ENCODE measurements around the gene NCOA1.

DNA sequence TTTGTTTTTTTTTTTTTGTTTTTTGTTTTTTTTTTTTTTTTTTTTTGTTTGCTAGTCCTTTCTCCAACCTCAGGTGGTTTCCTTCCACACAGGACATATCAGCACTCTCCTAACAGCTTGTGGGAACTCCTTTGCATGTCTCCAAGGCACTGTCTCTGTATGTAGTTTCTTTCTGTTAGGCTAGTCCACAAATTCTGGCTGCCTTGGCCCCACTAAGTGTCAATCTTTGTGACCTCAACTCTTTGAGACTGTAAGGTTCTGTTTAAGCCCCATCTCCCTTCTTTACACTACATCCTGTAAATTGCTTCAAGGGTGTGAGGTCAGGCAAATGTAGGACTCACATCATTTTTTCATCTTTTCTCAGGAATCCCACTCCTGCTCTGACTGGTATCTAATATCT lies 85.1 kb downstream of the NCOA1 start:
- TF ChIP-seq ZNF565 (CRISPR knock-in tag; conservative IDR thresholded peaks at IDR 0.05; ENCODE audit: low read depth) (no peak), GLIS3 (CRISPR knock-in tag; IDR thresholded peaks at IDR 0.05) (no peak), ARNTL (CRISPR knock-in tag; IDR thresholded peaks at IDR 0.05; ENCODE audit: borderline replicate concordance, low read depth) (no peak), RARB (CRISPR knock-in tag; IDR thresholded peaks at IDR 0.05) (no peak)
- TF ChIP-seq, protein P1, sequence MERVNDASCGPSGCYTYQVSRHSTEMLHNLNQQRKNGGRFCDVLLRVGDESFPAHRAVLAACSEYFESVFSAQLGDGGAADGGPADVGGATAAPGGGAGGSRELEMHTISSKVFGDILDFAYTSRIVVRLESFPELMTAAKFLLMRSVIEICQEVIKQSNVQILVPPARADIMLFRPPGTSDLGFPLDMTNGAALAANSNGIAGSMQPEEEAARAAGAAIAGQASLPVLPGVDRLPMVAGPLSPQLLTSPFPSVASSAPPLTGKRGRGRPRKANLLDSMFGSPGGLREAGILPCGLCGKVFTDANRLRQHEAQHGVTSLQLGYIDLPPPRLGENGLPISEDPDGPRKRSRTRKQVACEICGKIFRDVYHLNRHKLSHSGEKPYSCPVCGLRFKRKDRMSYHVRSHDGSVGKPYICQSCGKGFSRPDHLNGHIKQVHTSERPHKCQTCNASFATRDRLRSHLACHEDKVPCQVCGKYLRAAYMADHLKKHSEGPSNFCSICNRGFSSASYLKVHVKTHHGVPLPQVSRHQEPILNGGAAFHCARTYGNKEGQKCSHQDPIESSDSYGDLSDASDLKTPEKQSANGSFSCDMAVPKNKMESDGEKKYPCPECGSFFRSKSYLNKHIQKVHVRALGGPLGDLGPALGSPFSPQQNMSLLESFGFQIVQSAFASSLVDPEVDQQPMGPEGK (CRISPR knock-in tag; IDR thresholded peaks at IDR 0.05; ENCODE audit: borderline replicate concordance): no peak
- TF ChIP-seq, protein P2, sequence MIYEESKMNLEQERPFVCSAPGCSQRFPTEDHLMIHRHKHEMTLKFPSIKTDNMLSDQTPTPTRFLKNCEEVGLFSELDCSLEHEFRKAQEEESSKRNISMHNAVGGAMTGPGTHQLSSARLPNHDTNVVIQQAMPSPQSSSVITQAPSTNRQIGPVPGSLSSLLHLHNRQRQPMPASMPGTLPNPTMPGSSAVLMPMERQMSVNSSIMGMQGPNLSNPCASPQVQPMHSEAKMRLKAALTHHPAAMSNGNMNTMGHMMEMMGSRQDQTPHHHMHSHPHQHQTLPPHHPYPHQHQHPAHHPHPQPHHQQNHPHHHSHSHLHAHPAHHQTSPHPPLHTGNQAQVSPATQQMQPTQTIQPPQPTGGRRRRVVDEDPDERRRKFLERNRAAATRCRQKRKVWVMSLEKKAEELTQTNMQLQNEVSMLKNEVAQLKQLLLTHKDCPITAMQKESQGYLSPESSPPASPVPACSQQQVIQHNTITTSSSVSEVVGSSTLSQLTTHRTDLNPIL (CRISPR knock-in tag; IDR thresholded peaks at IDR 0.05; ENCODE audit: low read depth): no peak
- TF ChIP-seq, protein P3, sequence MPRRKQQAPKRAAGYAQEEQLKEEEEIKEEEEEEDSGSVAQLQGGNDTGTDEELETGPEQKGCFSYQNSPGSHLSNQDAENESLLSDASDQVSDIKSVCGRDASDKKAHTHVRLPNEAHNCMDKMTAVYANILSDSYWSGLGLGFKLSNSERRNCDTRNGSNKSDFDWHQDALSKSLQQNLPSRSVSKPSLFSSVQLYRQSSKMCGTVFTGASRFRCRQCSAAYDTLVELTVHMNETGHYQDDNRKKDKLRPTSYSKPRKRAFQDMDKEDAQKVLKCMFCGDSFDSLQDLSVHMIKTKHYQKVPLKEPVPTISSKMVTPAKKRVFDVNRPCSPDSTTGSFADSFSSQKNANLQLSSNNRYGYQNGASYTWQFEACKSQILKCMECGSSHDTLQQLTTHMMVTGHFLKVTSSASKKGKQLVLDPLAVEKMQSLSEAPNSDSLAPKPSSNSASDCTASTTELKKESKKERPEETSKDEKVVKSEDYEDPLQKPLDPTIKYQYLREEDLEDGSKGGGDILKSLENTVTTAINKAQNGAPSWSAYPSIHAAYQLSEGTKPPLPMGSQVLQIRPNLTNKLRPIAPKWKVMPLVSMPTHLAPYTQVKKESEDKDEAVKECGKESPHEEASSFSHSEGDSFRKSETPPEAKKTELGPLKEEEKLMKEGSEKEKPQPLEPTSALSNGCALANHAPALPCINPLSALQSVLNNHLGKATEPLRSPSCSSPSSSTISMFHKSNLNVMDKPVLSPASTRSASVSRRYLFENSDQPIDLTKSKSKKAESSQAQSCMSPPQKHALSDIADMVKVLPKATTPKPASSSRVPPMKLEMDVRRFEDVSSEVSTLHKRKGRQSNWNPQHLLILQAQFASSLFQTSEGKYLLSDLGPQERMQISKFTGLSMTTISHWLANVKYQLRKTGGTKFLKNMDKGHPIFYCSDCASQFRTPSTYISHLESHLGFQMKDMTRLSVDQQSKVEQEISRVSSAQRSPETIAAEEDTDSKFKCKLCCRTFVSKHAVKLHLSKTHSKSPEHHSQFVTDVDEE (CRISPR knock-in tag; IDR thresholded peaks at IDR 0.05): no peak

Measured in SK-N-SH treated with all-trans-retinoic acid at 6 μM for 48 hours (cell line).